HG02981 (cell line): ENCODE results near the gene CFI.

Experiments
- ATAC-seq: cut with Tn5 transposase; IDR thresholded peaks from one replicate; pipeline ENCODE4 v1.9.1; 2021; ENCODE audit warnings: mild to moderate bottlenecking, moderate library complexity; ENCODE audit not compliant: unreplicated experiment

CFI gene

GRCh38 chr4:109801895-109802319 is at the start of gene CFI:
Gene CFI, minus strand, starts transcription at chr4:109801999. Its CDS starts 28 bp downstream, at chr4:109801971.
- no peak for ATAC-seq

GRCh38 chr4:109850601-109851000 is 48.8 kb upstream of the CFI start:
- no peak for ATAC-seq

GRCh38 chr4:109848501-109848900 is 46.7 kb upstream of the CFI start:
- no peak for ATAC-seq

- ATAC-seq = no peak
Measured at GRCh38 chr4:109847896-109848442, 46.2 kb upstream of the CFI start, which contains the start of gene LRIT3. Gene LRIT3, plus strand, starts transcription at chr4:109848107. Its CDS starts 95 bp downstream, at chr4:109848202.

- ATAC-seq = no peak
Measured at GRCh38 chr4:109846395-109847098, 44.7 kb upstream of the CFI start.

- no peak for ATAC-seq
Measured at GRCh38 chr4:109836985-109837384, 35.2 kb upstream of the CFI start.

- no peak for ATAC-seq
Measured at GRCh38 chr4:109833756-109834155, 32.0 kb upstream of the CFI start.

- no peak for ATAC-seq
Measured at GRCh38 chr4:109827672-109828071, 25.9 kb upstream of the CFI start, which contains the start of gene RRH. Gene RRH, plus strand, starts transcription at chr4:109827972. Its CDS starts 56 bp downstream, at chr4:109828028.

GRCh38 chr4:109826719-109827118 is 24.9 kb upstream of the CFI start:
- peak; percentile 80 for ATAC-seq

GRCh38 chr4:109821185-109821584 is 19.4 kb upstream of the CFI start:
- no peak for ATAC-seq

GRCh38 chr4:109820563-109820962 is 18.8 kb upstream of the CFI start:
- no peak for ATAC-seq

- ATAC-seq = no peak
Measured at GRCh38 chr4:109818268-109818667, 16.5 kb upstream of the CFI start.

GRCh38 chr4:109816894-109817293 is 15.1 kb upstream of the CFI start:
- ATAC-seq = no peak

GRCh38 chr4:109816082-109816442 is 14.3 kb upstream of the CFI start:
- ATAC-seq = no peak

GRCh38 chr4:109815151-109816081 is 13.6 kb upstream of the CFI start, which contains the start of gene GAR1:
Gene GAR1, plus strand, starts transcription at chr4:109815762. Its CDS starts 403 bp downstream, at chr4:109816165.
- ATAC-seq = peak; percentile 99

- no peak for ATAC-seq
Measured at GRCh38 chr4:109811707-109812106, 9.9 kb upstream of the CFI start.

- ATAC-seq = no peak
Measured at GRCh38 chr4:109810552-109811387, 9.0 kb upstream of the CFI start.

- no peak for ATAC-seq
Measured at GRCh38 chr4:109809655-109810054, 7.9 kb upstream of the CFI start.

GRCh38 chr4:109803924-109804571 is 2.2 kb upstream of the CFI start:
- peak; percentile 68 for ATAC-seq
